GM12891 (cell line): ENCODE measurements around the gene ASIC4.

Source experiments
- POLR2A ChIP-seq: IDR thresholded peaks from 2 replicates; pipeline ENCODE4 v1.6.1; 2011; ENCODE audit warnings: low read depth, low read length, control low read depth
- TAF1 ChIP-seq: IDR thresholded peaks from 2 replicates; pipeline ENCODE4 v1.6.1; 2011; ENCODE audit warnings: low read depth, low read length, control low read depth

DNA sequence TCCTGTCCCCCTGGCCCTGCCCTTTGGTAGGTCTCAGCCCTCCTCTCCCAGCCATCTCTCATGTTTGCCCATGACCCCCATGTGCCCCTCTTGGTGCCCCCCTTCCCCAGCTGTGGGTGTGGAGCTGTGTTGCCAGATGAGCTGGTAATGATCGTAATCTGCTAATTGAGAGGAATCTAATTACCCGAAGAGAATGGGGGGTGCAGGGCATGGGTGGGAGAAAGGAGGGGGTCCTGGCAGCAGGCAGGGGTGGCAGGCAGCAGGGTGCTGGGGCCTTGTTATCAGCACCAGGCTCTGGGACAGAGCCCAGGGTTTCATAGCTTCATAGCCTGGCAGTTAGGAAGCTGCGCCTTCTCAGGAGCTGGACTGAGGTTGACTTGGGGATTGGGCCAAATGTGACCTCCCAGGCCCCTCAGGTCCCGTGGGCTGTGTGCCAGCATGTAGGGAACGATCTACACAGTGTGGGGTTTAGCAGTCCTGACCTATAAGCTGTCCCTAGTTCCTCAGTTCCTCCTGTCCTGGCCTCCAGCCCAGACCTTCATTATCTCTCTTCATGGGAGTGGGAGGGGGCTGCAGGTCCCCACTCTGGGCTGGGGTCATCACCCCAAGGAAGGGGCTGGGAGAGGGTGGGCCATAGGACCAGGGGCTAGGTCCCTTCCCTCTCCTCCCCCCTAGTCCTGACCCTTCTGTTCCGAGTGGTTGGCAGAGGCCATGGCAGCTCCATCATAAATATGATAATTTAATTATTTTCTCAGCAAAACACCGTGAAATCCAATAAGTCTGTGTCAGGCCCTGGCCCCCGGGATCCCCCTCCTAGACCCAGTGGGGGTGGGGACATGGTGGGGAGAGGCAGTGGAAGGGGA lies 6.5 kb upstream of the ASIC4 start:
- TF ChIP-seq POLR2A: no peak
- no peak for TF ChIP-seq TAF1
